GM19238 (cell line): ENCODE measurements around the gene OR4C46.
"Not testable (repeated sequence)": the region's sequence is repeated elsewhere in the genome, so short reads cannot be mapped to it uniquely, and the experiment has no call there.

Experiments
- DNase-seq: peaks from one replicate; pipeline ENCODE4 v3.0.0; 2011; ENCODE audit warnings: low spot score; ENCODE audit not compliant: insufficient read length

OR4C46 gene

GRCh38 chr11:54603898-54604297, at the start of gene OR4C46:
OR4C46 (minus strand) TSS chr11:54603998; CDS start chr11:54603998, 0 bp downstream.
- DNase-seq: no peak

- DNase-seq: not testable (repeated sequence)
Measured at GRCh38 chr11:54645606-54646005, 41.8 kb upstream of the OR4C46 start.

GRCh38 chr11:54561439-54561838, 42.4 kb downstream of the OR4C46 start:
- DNase-seq: not testable (repeated sequence)

GRCh38 chr11:54558919-54559318, 44.9 kb downstream of the OR4C46 start:
- DNase-seq: no peak

- DNase-seq: no peak
Measured at GRCh38 chr11:54558407-54558806, 45.4 kb downstream of the OR4C46 start.
